ENCODE data around the gene PFKFB3. TPM values are rescaled to one million over a fixed set of nuclear protein-coding genes. Genes with fewer than 3 reads are reported as not detected.

Gene PFKFB3
- total and polyA plus RNA-seq, 2 of the 13 experiments (the other 11 are each of a cell fraction or from before 2014, with no cell fraction given): 1.2 to 13.3 TPM

- no peak for TF ChIP-seq ZNF18 (CRISPR knock-in tag; IDR thresholded peaks at IDR 0.05; ENCODE audit: insufficient replicate concordance)
- TF ChIP-seq HMG20B (CRISPR knock-in tag; conservative IDR thresholded peaks at IDR 0.05): peak; percentile 34; the same call in 1 of the 2 replicates
- TF ChIP-seq RBM22 (optimal IDR thresholded peaks at IDR 0.05; ENCODE audit: low read length): no peak
- TF ChIP-seq ZBTB8A (CRISPR knock-in tag; IDR thresholded peaks at IDR 0.05; ENCODE audit: borderline replicate concordance, low read depth): no peak
- peak; percentile 59; the same call in 1 of the 2 replicates for TF ChIP-seq YEATS4 (CRISPR knock-in tag; IDR thresholded peaks at IDR 0.05; ENCODE audit: borderline replicate concordance)
- no peak for TF ChIP-seq SALL2 (CRISPR knock-in tag; IDR thresholded peaks at IDR 0.05)
- TF ChIP-seq TFE3 (CRISPR knock-in tag; IDR thresholded peaks at IDR 0.05): peak; percentile 30; the same call in 1 of the 2 replicates
- TF ChIP-seq SIX1 (CRISPR knock-in tag; IDR thresholded peaks at IDR 0.05; ENCODE audit: borderline replicate concordance): 0 out of 2 replicates have a peak, but pooled peaks have one; percentile 29
- TF ChIP-seq ZNF546 (CRISPR knock-in tag; conservative IDR thresholded peaks at IDR 0.05): no peak
- TF ChIP-seq ZNF207 (IDR thresholded peaks at IDR 0.05; ENCODE audit: borderline replicate concordance): no peak
- TF ChIP-seq ZNF3 (CRISPR knock-in tag; IDR thresholded peaks at IDR 0.05): no peak
- TF ChIP-seq CTCF (CRISPR knock-in tag; IDR thresholded peaks at IDR 0.05): peak; percentile 7; the same call in 1 of the 2 replicates
- TF ChIP-seq ZNF10 (CRISPR knock-in tag; IDR thresholded peaks at IDR 0.05; ENCODE audit: borderline replicate concordance, low read depth): no peak
- TF ChIP-seq ZNF251 (CRISPR knock-in tag; IDR thresholded peaks at IDR 0.05): no peak
- TF ChIP-seq CREBL2 (CRISPR knock-in tag; IDR thresholded peaks at IDR 0.05; ENCODE audit: borderline replicate concordance): 0 out of 2 replicates have a peak, but pooled peaks have one; percentile 39
- peak; percentile 59; the same call in 1 of the 2 replicates for TF ChIP-seq TBX2 (CRISPR knock-in tag; IDR thresholded peaks at IDR 0.05; ENCODE audit: borderline replicate concordance)
- no peak for TF ChIP-seq PAWR (CRISPR knock-in tag; IDR thresholded peaks at IDR 0.05; ENCODE audit: borderline replicate concordance)
- no peak for TF ChIP-seq ZNF138 (CRISPR knock-in tag; IDR thresholded peaks at IDR 0.05; ENCODE audit: low read depth)
- no peak for TF ChIP-seq CCDC6 (CRISPR knock-in tag; IDR thresholded peaks at IDR 0.05)
- 0 out of 2 replicates have a peak, but pooled peaks have one; percentile 35 for TF ChIP-seq MTA1 (CRISPR knock-in tag; IDR thresholded peaks at IDR 0.05; ENCODE audit: borderline replicate concordance)
- no peak for TF ChIP-seq ZNF709 (CRISPR knock-in tag; IDR thresholded peaks at IDR 0.05)
- no peak for TF ChIP-seq EEA1 (CRISPR knock-in tag; IDR thresholded peaks at IDR 0.05; ENCODE audit: borderline replicate concordance)
- no peak for TF ChIP-seq SMARCE1 (IDR thresholded peaks at IDR 0.05; ENCODE audit: borderline replicate concordance)
- no peak for TF ChIP-seq ZNF773 (CRISPR knock-in tag; IDR thresholded peaks at IDR 0.05; ENCODE audit: borderline replicate concordance)
- TF ChIP-seq NCOA2 (CRISPR knock-in tag; IDR thresholded peaks at IDR 0.05): peak; percentile 76
- 0 out of 2 replicates have a peak, but pooled peaks have one; percentile 69 for TF ChIP-seq ZNF264 (CRISPR knock-in tag; IDR thresholded peaks at IDR 0.05)
Observed at GRCh38 chr10:6279540-6280267, 77.0 kb downstream of the PFKFB3 start (continued).
